K562 (cell line): ENCODE data around the gene SPATA2L. TPM values are rescaled to one million over a fixed set of nuclear protein-coding genes. Genes with fewer than 3 reads are reported as not detected.

ENCODE experiments used
- BHLHE40 ChIP-seq: IDR thresholded peaks from 2 replicates; pipeline ENCODE4 v1.6.1; 2011; ENCODE audit warnings: low read length, improper control_type of control experiment
- BRD9 ChIP-seq: fragments of 450-650 bp; IDR thresholded peaks from 2 replicates; pipeline ENCODE4 v1.6.1; 2018; ENCODE audit warnings: low read depth; ENCODE audit not compliant: partially characterized antibody
- CBX1 ChIP-seq: sonication (generic); IDR thresholded peaks from 2 replicates; pipeline ENCODE4 v1.6.1; 2016; ENCODE audit warnings: antibody characterized with exemption, low read depth, mild to moderate bottlenecking
- CHD2 ChIP-seq: IDR thresholded peaks from 2 replicates; pipeline ENCODE4 v1.6.1; 2011; ENCODE audit warnings: low read depth, low read length
- CREB3 ChIP-seq: fragments of 450-650 bp; conservative IDR thresholded peaks from 2 replicates; pipeline ENCODE4 v1.6.1; 2016; ENCODE audit warnings: missing genetic modification characterization, low read depth, mild to moderate bottlenecking, missing compliant biosample characterization, moderate library complexity
- DPF2 ChIP-seq: fragments of 450-650 bp; IDR thresholded peaks from 2 replicates; pipeline ENCODE4 v1.6.1; 2016
- ETV6 ChIP-seq, 3 experiments: fragments of 150-350 bp in 1 of 3; sonication (generic) in 1 of 3; formaldehyde crosslinking in 1 of 3; IDR thresholded peaks; 2 replicates each; pipeline versions ENCODE4 v1.6.1 to v1.8.0; 2014 to 2022; ENCODE audit warnings: borderline replicate concordance in 2 of 3, low read depth in 2 of 3, antibody characterized with exemption in 1 of 3, low read length in 1 of 3, mild to moderate bottlenecking in 1 of 3, missing genetic modification reagents in 1 of 3
- GATA2 ChIP-seq: sonication (generic); formaldehyde crosslinking; IDR thresholded peaks from 2 replicates; pipeline ENCODE4 v1.4.0; 2020; ENCODE audit warnings: mild to moderate bottlenecking, missing genetic modification reagents
- HDAC6 ChIP-seq: IDR thresholded peaks from 2 replicates; pipeline ENCODE4 v1.6.1; 2012; ENCODE audit warnings: low read depth, mild to moderate bottlenecking, control low read depth, inconsistent platforms, low read length, moderate library complexity
- KDM2B ChIP-seq: fragments of 250-450 bp; sonication (Bioruptor Pico); IDR thresholded peaks from 2 replicates; pipeline ENCODE4 v1.8.0; 2021; ENCODE audit warnings: mild to moderate bottlenecking, moderate library complexity
- PCBP1 ChIP-seq: fragments of 200-400 bp; formaldehyde crosslinking; IDR thresholded peaks from 2 replicates; pipeline ENCODE4 v1.6.1; 2018; ENCODE audit warnings: mild to moderate bottlenecking, low read depth, low read length; ENCODE audit not compliant: poor library complexity, severe bottlenecking
- PHF20 ChIP-seq: fragments of 450-650 bp; IDR thresholded peaks from 2 replicates; pipeline ENCODE4 v1.6.1; 2018; ENCODE audit not compliant: partially characterized antibody
- PHTF2 ChIP-seq: fragments of 250-450 bp; sonication (Bioruptor Pico); IDR thresholded peaks from 2 replicates; pipeline ENCODE4 v1.5.0; 2021; ENCODE audit warnings: mild to moderate bottlenecking
- RNF2 ChIP-seq: sonication (generic); IDR thresholded peaks from 2 replicates; pipeline ENCODE4 v1.6.1; 2016
- SOX6 ChIP-seq: fragments of 450-650 bp; IDR thresholded peaks from 2 replicates; pipeline ENCODE4 v1.6.1; 2014; ENCODE audit warnings: mild to moderate bottlenecking
- TAF15 ChIP-seq: fragments of 200-400 bp; formaldehyde crosslinking; IDR thresholded peaks from 2 replicates; pipeline ENCODE4 v1.6.1; 2017; ENCODE audit warnings: mild to moderate bottlenecking, low read depth, low read length, moderate library complexity
- ZFP91 ChIP-seq: sonication (generic); formaldehyde crosslinking; IDR thresholded peaks from 2 replicates; pipeline ENCODE4 v1.8.0; 2022; ENCODE audit warnings: mild to moderate bottlenecking, missing genetic modification reagents
- ZNF224 ChIP-seq: sonication (generic); formaldehyde crosslinking; IDR thresholded peaks from 2 replicates; pipeline ENCODE4 v1.8.0; 2022; ENCODE audit warnings: mild to moderate bottlenecking, missing genetic modification reagents
- ZNF280B ChIP-seq: fragments of 250-450 bp; sonication (Bioruptor Pico); IDR thresholded peaks from 2 replicates; pipeline ENCODE4 v1.5.1; 2021; ENCODE audit warnings: mild to moderate bottlenecking
- ZNF395 ChIP-seq: fragments of 200-800 bp; sonication (Bioruptor generic); IDR thresholded peaks from 2 replicates; pipeline ENCODE4 v1.6.1; 2017; ENCODE audit warnings: missing genetic modification characterization, missing compliant biosample characterization
- ZNF589 ChIP-seq: fragments of 200-800 bp; sonication (Bioruptor generic); IDR thresholded peaks from 2 replicates; pipeline ENCODE4 v1.6.1; 2016; ENCODE audit warnings: low read depth, missing genetic modification characterization, missing compliant biosample characterization
- polyA plus RNA-seq, 8 experiments: library from polyadenylated mRNA; depleted of rRNA in 4 of 8; stranded (reverse) in 5 of 8; unstranded in 3 of 8; fragments of >200 nt; fragmentation: Nextera tagmentation in 2 of 8; fragmentation: Illumina TruSeq in 1 of 8; extraction: Ambion mirVana in 2 of 8; extraction: Trizol in 1 of 8; gene quantifications; 2 replicates each; pipeline versions ENCODE4 v1.2.1 to v1.2.3, GENCODE V29; 2011 to 2014; ENCODE audit warnings: inconsistent platforms in 1 of 8, missing spikeins in 1 of 8
- total RNA-seq, 7 experiments: library from RNA; depleted of rRNA in 6 of 7; stranded (reverse); fragments of >200 nt in 6 of 7; fragmentation: Illumina TruSeq in 2 of 7; extraction: Trizol in 2 of 7; gene quantifications; 2 replicates each; pipeline versions ENCODE4 v1.2.1 to v1.2.3, GENCODE V29; 2011 to 2021; ENCODE audit warnings: low replicate concordance in 1 of 7

SPATA2L gene
- total and polyA plus RNA-seq, 9 of the 15 experiments (the other 6 are each of a cell fraction or from before 2014, with no cell fraction given) = 0.13 to 19.2 (median 4.8) TPM; not detected in 1

- TF ChIP-seq ZFP91 (CRISPR knock-in tag) = no peak
- no peak for TF ChIP-seq KDM2B (CRISPR knock-in tag)
- TF ChIP-seq CHD2 = peak; percentile 97
- TF ChIP-seq CBX1 = peak; percentile 89; the same call in 1 of the 2 replicates
- TF ChIP-seq PCBP1 = peak; percentile 81
- no peak for TF ChIP-seq CREB3 (tag)
- 0 out of 2 replicates have a peak, but pooled peaks have one; percentile 9 for TF ChIP-seq SOX6
- no peak for TF ChIP-seq ZNF280B (CRISPR knock-in tag)
- no peak for TF ChIP-seq GATA2 (CRISPR knock-in tag)
- TF ChIP-seq ZNF395 (CRISPR knock-in tag) = peak; percentile 45; the same call in 1 of the 2 replicates
- 0 out of 2 replicates have a peak, but pooled peaks have one; percentile 29 for TF ChIP-seq BHLHE40
- peak; percentile 93 for TF ChIP-seq PHF20
- TF ChIP-seq ETV6 (IDR thresholded peaks at IDR 0.05; ENCODE audit: borderline replicate concordance in 1 of 2, low read depth in 2 of 2, low read length in 1 of 2) = no peak; a peak in 1 of 4 replicates
- no peak for TF ChIP-seq ETV6 (CRISPR knock-in tag; IDR thresholded peaks at IDR 0.05; ENCODE audit: borderline replicate concordance)
- no peak for TF ChIP-seq RNF2
- TF ChIP-seq PHTF2 = no peak
- TF ChIP-seq HDAC6 = no peak
- TF ChIP-seq ZNF224 (CRISPR knock-in tag) = no peak
- no peak for TF ChIP-seq DPF2
- TF ChIP-seq BRD9 = no peak
- no peak for TF ChIP-seq ZNF589 (CRISPR knock-in tag)
- no peak for TF ChIP-seq TAF15
Observed at GRCh38 chr16:89657442-89658220, 43.9 kb downstream of the SPATA2L start, which contains the start of the genes CHMP1A and SPATA33 (continued).
